GM18505 (cell line): ENCODE data around the gene DNASE1L2.

ENCODE experiments used
- ATAC-seq: cut with Tn5 transposase; IDR thresholded peaks from one replicate; pipeline ENCODE4 v1.9.1; 2021; ENCODE audit not compliant: unreplicated experiment
- POLR2A ChIP-seq: IDR thresholded peaks from 4 replicates; pipeline ENCODE4 v1.6.1; 2011; ENCODE audit warnings: borderline replicate concordance; ENCODE audit not compliant: insufficient read depth, insufficient read length; ENCODE audit errors: extremely low read depth

DNASE1L2 gene, protein sequence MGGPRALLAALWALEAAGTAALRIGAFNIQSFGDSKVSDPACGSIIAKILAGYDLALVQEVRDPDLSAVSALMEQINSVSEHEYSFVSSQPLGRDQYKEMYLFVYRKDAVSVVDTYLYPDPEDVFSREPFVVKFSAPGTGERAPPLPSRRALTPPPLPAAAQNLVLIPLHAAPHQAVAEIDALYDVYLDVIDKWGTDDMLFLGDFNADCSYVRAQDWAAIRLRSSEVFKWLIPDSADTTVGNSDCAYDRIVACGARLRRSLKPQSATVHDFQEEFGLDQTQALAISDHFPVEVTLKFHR

DNA sequence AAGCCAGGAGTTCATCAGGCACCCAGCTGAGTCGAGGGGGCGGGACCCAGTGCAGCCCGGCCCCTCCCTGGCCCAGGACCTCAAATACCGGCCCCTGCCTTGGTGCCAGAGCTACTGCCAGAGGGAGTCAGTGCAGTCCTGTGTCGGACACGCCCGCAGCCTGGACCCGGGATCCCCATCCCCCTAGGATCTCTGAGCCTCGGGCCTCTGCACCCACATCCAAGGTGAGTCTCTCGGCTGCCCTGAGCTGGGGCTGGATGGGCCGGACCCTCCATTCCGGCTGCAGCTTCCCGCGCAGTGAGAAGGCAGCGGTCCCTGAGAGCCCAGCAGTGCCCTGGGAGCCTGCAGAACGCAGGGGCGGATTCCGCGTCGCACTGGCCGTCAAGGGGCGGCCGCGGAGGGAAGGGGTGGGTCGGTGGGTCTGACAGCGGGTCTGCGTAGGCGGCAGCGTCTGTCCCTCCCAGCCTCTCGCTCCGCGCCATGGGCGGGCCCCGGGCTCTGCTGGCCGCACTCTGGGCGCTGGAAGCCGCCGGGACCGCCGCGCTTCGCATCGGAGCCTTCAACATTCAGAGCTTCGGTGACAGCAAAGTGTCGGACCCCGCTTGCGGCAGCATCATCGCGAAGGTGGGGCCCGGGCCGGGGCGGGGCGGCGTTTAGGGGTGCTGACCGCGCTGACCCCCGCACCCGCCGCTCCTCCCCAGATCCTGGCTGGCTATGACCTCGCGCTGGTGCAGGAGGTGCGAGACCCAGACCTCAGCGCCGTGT is at the start of gene DNASE1L2:
Gene DNASE1L2 (plus strand): TSS at position 108 of the 765 bp plus-strand sequence. CDS start 373 bp downstream, at position 481.
- no peak for TF ChIP-seq POLR2A
- ATAC-seq = no peak

DNA sequence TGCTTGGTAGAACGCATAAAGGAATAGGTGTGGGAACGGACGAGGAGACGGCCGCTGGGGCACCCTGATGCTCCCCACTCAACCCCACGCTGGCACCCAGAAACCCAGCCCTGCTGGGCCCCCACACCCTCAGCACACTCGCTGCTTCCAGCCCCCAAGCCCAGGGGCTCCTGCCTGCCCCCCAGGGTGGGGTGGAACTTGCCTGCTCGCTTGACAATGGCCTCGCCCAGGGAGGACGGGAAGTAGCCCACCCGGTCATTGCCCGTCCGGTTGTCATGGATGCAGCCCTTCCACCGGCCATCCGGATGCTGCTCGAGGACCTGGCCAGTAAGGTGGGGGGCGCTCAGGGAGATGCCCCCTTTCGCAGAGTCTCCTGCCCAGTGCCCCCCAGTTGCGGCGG is 49.7 kb upstream of the DNASE1L2 start:
- ATAC-seq = no peak
- TF ChIP-seq POLR2A = no peak

DNA sequence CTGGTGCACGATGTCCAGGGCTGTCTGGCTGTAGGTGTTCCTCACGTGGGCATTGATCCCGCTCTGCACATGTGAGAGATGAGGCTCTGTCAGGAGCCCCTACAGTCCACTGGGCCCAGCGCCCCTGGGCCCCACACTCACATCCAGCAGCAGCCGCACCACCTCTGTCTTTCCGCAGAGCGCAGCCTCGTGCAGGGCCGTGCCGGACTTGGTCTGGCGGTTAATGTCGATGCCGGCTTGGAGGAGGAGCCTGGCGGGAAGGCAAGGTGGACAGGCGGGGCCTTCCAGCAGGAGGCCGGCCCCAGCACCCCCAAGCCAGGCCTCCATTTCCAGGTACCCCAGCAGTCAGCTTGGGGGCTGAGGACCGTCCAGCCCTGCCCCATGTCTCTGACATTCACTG is 49.0 kb upstream of the DNASE1L2 start:
- TF ChIP-seq POLR2A = no peak
- ATAC-seq = no peak

DNA sequence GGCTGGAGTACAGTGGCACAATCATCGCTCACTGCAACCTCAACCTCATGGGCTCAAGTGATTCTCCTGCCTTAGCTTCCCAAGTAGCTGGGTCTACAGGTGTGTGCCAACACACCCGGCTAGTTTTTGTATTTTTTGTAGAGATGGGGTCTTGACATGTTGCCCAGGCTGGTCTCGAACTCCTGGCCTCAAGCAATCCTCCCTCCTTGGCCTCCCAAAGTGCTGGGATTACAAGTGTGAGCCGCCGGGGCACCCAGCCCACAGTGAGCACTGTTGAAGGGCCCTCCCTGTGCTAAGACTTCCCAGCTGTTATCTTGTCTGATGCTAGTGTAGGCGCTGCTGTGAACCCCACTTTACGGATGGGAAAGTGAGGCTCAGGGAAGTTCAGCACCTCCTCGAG is 47.8 kb upstream of the DNASE1L2 start:
- no peak for TF ChIP-seq POLR2A
- ATAC-seq = no peak

DNA sequence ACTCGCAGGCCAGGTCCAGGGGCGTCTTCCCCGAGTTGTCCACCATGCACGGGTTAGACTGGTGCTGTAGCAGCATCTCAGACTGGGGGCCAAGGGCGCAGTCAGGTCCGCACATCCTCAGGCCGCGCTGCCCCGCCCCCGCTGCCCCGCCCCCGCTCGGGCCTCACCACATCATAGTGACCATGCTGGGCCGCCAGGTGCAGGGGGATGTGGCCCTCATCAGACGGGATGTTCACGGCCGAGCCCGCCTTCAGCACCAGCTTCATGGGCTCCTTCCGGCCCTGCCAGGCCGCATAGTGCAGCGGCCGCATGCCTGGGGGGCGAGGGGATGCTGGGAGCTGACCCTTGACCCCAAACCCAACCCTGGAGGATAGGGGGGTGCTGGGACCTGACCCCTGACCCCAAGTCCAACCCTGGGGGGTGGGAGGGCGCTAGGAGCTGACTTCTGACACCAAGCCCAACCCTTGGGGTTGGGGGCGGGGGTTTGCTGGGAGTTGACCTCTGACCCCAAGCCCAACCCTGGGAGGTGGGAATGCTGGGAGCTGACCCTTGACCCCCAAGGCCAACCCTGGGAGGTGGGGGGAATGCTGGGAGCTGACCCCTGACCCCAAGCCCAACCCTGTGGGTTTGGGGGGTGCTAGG is 46.9 kb upstream of the DNASE1L2 start:
- no peak for ATAC-seq
- TF ChIP-seq POLR2A = no peak

DNA sequence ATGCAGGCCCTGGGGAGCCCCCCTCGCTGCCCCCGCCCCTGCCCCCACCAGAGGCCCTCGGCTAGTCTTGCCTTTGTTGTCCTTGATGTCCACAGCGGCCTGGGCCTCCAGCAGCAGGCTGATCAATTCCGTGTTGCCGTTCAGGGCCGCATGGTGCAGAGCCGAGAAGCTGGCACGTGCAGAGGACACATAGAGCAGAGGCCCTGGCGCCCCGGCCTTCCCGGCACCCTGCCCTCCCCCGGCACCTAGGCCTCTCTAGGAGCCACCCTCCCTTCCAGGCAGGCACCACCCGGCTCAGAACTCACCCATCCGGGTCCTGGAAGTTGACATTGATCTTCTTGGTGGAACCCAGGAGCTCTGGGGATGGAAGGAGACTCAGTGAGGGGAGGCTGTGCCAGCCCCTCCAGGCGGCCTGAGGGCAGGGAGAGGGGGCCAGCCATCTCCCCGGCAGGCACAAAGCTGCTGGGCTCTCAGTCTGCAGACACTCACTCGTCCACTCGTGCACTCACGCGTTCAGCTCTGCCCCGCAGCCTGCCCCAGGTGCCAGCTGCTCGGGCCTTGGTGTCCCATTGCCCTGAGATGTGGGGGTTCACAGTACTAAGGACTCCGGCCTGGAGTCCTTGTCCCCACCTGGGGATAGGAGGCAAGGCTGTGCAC is 46.1 kb upstream of the DNASE1L2 start:
- ATAC-seq = no peak
- no peak for TF ChIP-seq POLR2A

DNA sequence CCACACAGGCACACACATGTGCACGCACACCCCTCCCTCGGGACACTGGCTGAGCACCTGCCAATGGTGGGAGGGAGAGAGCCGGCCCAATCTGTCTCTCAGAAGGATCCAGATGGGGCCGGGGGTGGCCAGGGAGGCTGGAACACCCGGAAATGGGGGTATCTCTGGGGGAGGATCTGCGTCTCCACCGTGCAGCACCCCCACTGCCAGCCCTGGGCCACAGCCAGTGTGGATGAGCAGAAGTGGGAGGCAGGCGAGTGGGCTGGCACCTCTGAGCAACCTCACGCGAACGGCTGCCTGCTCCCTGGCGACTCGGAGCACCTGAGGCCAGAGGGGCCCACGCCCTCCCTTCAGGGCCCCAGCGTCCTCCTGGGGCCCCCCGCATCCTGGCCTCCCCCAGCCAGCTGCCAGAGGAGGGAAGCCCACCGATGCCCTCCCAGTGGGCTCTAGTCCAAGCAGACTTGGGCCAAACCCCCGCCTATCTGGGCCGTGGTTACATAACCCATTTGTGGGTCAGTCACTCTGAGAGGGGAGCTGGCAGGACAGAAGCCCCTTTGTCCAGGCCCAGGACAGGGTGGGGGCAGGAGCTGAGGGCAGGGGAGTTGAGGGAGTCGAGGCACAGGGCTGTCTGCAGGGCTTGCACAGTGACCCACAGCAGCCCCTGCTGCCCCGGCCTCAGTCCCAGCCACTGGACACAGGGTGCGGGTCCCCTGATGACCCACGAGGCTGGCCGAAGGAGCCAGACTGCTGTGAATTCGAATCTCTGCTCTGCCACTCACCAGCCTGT is 45.4 kb upstream of the DNASE1L2 start:
- no peak for TF ChIP-seq POLR2A
- no peak for ATAC-seq

DNA sequence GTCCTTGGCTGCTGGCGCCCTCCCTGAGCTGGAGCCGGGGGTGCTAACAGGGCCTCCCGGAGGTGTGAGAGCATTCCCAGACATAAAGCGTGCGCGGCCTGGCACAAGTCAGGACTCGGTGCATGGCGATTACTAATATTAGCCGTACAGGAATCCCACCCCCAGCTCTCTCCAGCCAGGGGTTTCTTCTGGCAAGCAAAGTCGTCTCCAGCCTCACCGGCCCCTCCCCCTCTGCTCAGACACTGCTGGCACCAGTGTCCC is 44.9 kb upstream of the DNASE1L2 start:
- TF ChIP-seq POLR2A = no peak

DNA sequence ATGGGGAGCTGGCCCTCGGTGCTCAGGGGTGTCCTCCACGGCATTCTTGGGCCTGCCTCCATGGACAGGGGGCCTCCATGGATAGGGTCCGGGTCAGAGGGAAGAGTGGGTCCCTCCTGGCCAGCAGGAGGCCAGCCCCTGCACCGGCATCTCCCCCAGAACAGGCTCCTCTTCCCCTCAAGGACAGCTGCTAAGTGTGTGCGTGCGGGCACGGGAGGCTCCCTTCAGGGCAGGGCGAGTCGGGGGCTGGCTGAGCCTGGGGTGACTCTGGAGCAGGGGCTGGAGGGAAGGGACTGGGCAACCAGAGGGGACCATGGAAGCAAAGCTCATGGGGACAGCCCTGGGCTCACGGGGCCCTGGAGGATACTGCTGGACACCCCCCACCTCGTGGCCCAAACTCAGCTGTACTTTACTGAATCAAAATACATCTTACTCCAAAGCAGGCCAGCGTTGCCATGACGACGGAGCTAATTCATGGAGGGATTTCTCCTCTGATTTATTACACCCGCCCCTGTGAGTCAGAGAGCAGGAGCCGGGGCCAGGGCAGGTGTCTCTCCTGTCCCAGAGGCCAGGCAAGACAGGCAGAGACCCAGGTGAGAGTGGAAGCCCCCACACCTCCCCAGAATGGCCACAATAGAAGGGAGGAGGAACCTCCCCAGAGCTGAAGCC is 41.9 kb upstream of the DNASE1L2 start:
- no peak for TF ChIP-seq POLR2A
- no peak for ATAC-seq

More for the DNA sequence above, 44.9 kb upstream of the DNASE1L2 start:
- no peak for ATAC-seq

DNA sequence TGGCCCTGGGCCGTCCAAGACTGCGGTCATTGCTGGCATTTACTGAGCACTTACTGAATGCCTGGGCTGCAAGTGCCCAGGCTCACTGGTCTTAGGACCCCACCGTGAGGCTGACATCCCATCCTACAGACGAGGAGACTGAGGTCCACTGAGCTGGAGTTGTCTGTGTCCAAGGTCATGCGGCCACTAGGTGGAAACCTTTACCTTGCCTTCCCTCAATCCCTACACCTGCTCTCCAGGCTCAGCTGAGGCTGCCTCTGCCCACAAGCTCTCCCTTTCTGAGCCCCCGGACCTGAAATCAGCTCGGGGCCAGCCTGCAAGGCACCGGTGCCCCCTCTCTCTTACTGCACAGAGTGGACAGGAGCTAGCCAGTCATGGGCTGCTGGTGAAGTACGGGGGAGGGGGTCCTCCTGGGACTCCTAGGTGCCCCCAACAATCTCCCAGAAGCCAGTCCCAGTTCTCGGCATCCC is 41.4 kb upstream of the DNASE1L2 start:
- TF ChIP-seq POLR2A = no peak
- ATAC-seq = no peak

DNA sequence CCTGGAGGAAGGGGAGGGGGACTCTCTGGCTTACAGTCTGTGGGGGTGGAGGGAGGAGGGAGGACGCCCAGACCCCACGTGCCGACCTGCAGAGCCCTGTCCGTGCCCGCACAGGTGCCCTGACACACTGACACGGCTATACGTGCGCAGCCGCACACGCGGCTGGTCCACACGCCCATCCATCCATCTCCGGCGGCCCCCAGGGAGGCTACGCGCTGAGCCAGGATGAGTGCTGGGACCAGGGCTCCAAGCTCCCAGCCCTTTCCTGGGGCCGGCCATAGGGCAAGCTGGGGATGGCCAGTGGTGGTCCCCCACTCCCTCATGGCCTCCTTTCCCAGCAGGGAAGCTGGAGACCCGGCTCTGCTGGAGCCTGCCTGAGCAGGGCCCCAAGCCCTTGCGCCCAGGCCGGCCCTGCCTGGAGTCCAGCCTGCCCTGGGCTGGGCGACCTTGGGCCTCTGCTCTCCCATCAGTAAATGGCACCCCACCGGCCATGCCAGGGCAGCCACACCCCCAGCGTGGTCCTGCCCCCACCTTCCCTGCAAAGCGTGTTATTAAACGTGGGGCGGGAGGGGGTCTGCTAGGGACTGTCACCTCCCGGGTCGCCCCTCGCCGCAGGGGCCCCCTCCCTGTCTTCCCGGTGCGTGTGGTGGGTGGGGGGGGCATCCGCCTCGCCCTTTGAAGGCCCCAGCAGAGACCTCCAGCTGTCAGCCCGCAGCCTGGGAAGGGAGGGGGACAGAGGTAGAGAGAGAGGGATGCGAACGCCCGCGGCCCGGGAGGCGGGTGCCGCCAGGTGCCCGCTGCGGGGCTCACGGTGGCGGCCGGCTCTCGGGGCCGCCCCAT is 40.7 kb upstream of the DNASE1L2 start:
- no peak for ATAC-seq
- TF ChIP-seq POLR2A = no peak
